AG10803 (cell line): ENCODE data around the gene MXI1.
"Not testable (repeated sequence)": the region's sequence is repeated elsewhere in the genome, so short reads cannot be mapped to it uniquely, and the experiment has no call there.

Experiments
- DNase-seq: peaks from one replicate; pipeline ENCODE4 v3.0.0; 2010; ENCODE audit warnings: low read depth
- H3K4me3 ChIP-seq: 2 replicates; pipeline ENCODE4 v1.5.1; 2011; ENCODE audit warnings: mild to moderate bottlenecking, low read length, control low read depth
- TF ChIP-seq, protein P1 (sequence below): conservative IDR thresholded peaks from 2 replicates; pipeline ENCODE4 v1.5.1; 2011; ENCODE audit warnings: mild to moderate bottlenecking, low read length, control low read depth, inconsistent platforms

MXI1 gene

DNA sequence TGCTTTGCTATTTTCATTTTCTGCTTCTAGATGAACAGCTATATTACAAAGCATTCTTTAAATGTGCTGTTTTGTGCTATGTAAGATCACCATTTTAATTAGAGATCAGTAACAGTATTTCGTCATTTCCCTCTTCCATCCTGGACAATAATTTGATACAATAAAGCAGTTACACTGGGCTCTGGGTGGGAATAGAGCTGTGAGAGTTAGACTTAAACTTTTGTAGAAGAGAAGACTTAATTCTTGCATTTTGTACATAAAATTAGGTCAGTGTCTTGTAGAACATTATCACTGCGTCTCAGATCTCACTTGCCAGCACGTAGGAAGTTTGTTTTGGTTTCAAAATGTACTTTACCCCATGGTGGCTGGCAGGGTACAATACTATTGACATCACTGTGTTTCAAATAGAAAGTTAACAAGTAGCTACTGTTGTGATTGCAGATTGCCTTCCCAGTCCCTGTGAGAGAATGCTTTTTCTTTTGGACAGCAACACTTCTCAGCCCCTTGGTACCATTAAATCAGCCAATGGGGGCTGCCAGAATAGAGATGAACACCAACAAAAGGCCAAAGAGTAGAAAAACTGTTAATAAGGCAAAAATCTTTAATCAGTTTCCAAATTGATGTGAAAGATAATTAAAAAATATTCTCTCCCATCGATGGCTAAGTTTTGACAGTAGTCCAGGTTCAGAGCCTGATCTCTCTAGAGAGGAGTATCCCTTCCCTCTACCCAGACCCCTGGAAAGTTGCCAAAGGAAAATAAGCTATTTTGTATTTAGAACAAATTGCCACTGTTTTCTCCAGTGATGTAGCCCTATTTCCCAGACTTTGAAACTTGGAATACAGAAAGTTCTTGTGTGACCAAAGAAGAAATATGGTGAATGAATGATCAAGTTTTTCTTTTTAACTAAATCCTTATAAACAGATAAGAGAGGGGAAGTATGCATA is 62.2 kb downstream of the MXI1 start:
- no peak overlapping the region for H3K4me3 ChIP-seq
- TF ChIP-seq, protein P1, sequence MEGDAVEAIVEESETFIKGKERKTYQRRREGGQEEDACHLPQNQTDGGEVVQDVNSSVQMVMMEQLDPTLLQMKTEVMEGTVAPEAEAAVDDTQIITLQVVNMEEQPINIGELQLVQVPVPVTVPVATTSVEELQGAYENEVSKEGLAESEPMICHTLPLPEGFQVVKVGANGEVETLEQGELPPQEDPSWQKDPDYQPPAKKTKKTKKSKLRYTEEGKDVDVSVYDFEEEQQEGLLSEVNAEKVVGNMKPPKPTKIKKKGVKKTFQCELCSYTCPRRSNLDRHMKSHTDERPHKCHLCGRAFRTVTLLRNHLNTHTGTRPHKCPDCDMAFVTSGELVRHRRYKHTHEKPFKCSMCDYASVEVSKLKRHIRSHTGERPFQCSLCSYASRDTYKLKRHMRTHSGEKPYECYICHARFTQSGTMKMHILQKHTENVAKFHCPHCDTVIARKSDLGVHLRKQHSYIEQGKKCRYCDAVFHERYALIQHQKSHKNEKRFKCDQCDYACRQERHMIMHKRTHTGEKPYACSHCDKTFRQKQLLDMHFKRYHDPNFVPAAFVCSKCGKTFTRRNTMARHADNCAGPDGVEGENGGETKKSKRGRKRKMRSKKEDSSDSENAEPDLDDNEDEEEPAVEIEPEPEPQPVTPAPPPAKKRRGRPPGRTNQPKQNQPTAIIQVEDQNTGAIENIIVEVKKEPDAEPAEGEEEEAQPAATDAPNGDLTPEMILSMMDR: no peak
- DNase-seq: peak; percentile 7

DNA sequence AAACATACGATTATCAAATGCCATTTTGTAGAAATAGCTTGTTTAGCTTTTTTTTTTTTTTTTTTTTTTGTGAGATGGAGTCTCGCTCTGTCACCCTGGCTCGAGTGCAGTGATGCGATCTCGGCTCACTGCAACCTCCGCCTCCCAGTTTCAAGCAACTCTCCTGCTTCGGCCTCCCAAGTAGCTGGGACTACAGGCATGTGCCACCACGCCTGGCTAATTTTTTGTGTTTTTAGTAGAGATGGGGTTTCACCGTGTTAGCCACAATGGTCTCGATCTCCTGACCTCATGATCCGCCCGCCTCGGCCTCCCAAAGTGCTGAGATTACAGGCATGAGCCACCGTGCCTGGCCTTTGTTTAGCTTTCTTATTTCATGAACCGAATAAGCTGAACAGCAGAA is 65.6 kb downstream of the MXI1 start:
- H3K4me3 ChIP-seq, DNase-seq: not testable (repeated sequence)

DNA sequence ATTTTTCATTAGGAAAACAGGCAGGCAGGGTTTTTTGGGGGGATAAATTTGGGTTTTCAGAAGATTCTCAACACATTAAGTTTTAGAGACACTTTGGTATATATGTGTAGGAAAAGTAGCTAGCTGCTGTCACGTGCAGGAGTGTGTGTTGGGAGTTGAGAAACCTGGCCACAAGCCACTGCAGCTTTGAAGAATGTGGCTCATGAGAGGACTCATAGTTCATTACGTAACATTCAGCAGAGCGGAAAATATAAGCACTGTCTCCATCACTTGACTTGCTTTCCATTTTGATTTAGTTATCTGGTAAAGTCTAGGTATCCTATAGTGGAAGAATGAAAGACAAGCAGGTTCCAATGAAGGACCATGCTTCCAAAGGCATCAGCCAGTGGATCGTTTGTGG is 66.1 kb downstream of the MXI1 start:
- no peak overlapping the region for H3K4me3 ChIP-seq
- TF ChIP-seq, protein P1: no peak
- DNase-seq: peak; percentile 88

DNA sequence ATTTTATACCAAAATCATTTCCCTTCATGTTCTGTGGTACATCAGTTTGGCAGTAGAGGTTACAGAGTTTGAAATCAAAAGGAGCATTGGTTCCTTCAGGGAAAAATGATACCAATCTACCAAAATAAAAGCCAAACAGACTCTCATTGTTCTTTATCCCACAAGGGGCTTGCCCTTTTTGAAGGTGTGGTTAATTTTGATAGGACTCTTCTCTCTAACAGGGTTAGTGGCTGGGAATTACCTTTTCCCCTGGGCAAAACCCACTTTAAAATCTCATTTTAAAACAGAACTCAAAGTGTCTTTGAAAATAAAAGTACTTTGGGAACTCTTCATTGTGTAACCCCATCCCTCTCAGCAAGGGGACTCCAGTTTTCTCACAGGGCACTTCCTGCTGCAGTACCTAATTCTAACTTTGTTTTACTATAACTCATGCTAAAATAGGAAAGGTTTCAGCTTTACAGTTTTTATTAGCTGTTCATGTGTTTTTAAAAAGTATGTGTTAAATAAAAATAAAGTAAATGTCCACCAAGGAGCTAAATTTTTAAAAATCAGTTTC is 66.7 kb downstream of the MXI1 start:
- H3K4me3 ChIP-seq: no peak overlapping the region
- TF ChIP-seq, protein P1: no peak
- no peak for DNase-seq

DNA sequence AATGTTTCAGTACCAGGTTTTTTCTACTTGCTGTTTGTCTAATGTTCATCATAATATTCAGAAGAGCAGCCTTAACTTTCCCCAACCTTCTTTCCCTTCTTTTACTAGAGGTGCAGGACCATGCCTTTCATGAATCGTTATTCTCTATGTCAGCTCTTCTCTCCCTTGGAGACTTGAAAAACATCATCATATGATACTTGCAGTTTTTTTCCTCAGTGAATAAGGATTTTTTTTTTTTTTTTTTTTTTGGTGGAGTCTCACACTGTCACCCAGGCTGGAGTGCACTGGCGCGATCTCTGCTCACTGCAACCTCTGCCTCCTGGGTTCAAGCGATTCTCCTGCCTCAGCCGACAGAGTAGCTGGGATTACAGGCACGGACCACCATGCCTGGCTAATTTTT is 67.2 kb downstream of the MXI1 start:
- no peak overlapping the region for H3K4me3 ChIP-seq
- no peak for DNase-seq
- TF ChIP-seq, protein P1: no peak

DNA sequence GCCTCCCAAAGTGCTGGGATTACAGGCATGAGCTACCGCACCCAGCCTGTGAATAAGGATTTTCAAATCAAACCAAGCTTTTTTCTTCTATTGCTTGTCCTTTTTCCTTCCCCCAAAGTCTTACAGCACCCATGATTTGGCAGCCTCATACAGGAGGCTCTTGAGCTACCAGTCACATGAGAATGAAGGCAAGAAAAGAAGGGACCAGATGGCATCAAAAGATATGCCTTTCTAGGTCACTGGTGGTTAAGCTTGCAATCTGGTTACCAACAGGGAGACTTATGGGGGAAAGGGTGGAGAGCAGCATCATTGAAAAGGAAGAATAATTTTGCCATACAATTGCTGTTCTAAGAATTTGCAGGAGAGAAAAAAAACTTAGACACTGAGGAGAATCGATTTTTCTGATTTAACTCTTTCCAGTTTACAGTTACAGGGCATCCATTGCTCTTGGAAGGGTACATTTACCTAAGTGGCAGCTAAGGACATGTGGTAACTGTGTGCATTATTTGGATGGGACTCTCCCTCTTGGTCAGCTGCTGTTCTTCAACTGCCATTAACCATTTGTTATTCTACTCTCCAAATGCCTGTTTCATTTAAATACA is 67.8 kb downstream of the MXI1 start:
- TF ChIP-seq, protein P1: no peak
- DNase-seq: no peak

DNA sequence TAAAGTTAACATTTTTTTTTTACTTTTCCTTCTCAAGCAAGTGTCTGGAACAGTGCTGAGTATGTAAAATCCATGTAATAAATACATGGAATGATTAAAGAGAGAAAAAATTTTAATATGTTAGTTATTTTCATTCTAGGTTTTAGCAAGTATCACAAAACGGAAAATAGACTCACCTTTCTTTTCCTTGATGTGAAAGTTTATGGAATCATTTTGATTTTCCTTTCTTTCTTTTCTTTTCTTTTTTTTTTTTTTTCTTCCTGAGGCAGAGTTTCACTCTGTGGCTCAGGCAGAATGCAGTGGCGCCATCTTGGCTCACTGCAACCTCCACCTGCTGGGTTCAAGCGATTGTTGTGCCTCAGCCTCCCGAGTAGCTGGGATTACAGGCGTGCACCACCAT is 69.2 kb downstream of the MXI1 start:
- TF ChIP-seq, protein P1: no peak
- no peak for DNase-seq

More for the DNA sequence above, 67.8 kb downstream of the MXI1 start:
- H3K4me3 ChIP-seq: no peak overlapping the region

More for the DNA sequence above, 69.2 kb downstream of the MXI1 start:
- no peak overlapping the region for H3K4me3 ChIP-seq
